ENCODE results near the gene SMARCA1.

Gene SMARCA1

GRCh38 chrX:129545408-129545807, 22.1 kb upstream of the SMARCA1 start:
- no peaks in the 10 kb centered on the region for H3K9me3 Mint-ChIP-seq
- H3K4me1 Mint-ChIP-seq (ENCODE audit: low read depth) = peaks cover 7% of the 10 kb centered on the region
- H3K4me3 Mint-ChIP-seq = no peak overlapping the region
- peaks cover 34% of the 10 kb centered on the region for H3K27me3 Mint-ChIP-seq
- peaks cover 5% of the 10 kb centered on the region for H3K36me3 Mint-ChIP-seq (ENCODE audit: low read depth)
- no peak for DNase-seq
- no peak overlapping the region for H3K27ac Mint-ChIP-seq

- DNase-seq = no peak
- peaks cover 7% of the 10 kb centered on the region for H3K4me1 Mint-ChIP-seq (ENCODE audit: low read depth)
- H3K4me3 Mint-ChIP-seq = no peak overlapping the region
- H3K27ac Mint-ChIP-seq = no peak overlapping the region
- peaks cover 36% of the 10 kb centered on the region for H3K27me3 Mint-ChIP-seq
- H3K36me3 Mint-ChIP-seq (ENCODE audit: low read depth) = peaks cover 5% of the 10 kb centered on the region
- no peaks in the 10 kb centered on the region for H3K9me3 Mint-ChIP-seq
Observed at GRCh38 chrX:129544780-129545179, 21.5 kb upstream of the SMARCA1 start.

GRCh38 chrX:129540722-129541184, 17.5 kb upstream of the SMARCA1 start:
- peaks cover 45% of the 10 kb centered on the region for H3K27me3 Mint-ChIP-seq
- H3K27ac Mint-ChIP-seq = no peak overlapping the region
- H3K9me3 Mint-ChIP-seq = no peaks in the 10 kb centered on the region
- H3K4me3 Mint-ChIP-seq = peak overlapping the region; percentile 62
- DNase-seq = peak; percentile 34
- no peaks in the 10 kb centered on the region for H3K36me3 Mint-ChIP-seq (ENCODE audit: low read depth)
- peaks cover 8% of the 10 kb centered on the region for H3K4me1 Mint-ChIP-seq (ENCODE audit: low read depth)

GRCh38 chrX:129540068-129540653, 16.9 kb upstream of the SMARCA1 start, which contains the start of gene OCRL:
Gene OCRL (plus strand): TSS chrX:129540259. CDS start chrX:129540440, 181 bp downstream.
- peak; percentile 65 for DNase-seq
- Mint-ChIP-seq H3K9me3 (no peaks in the 10 kb centered on the region), H3K27me3 (peaks cover 41% of the 10 kb centered on the region), H3K27ac (no peak within 1 kb of the TSS), H3K4me1 (ENCODE audit: low read depth) (peaks cover 5% of the 10 kb centered on the region), H3K4me3 (peak within 1 kb of the TSS; percentile 74), H3K36me3 (ENCODE audit: low read depth) (no peaks in the 10 kb centered on the region)

- Mint-ChIP-seq H3K4me1 (ENCODE audit: low read depth) (peaks cover 2% of the 10 kb centered on the region), H3K36me3 (ENCODE audit: low read depth) (no peaks in the 10 kb centered on the region), H3K27ac (no peak overlapping the region), H3K27me3 (peaks cover 25% of the 10 kb centered on the region), H3K9me3 (no peaks in the 10 kb centered on the region), H3K4me3 (no peak overlapping the region)
- DNase-seq = no peak
Observed at GRCh38 chrX:129534816-129535578, 11.7 kb upstream of the SMARCA1 start.

GRCh38 chrX:129531132-129531531, 7.8 kb upstream of the SMARCA1 start:
- Mint-ChIP-seq H3K9me3 (no peaks in the 10 kb centered on the region), H3K27me3 (peaks cover 5% of the 10 kb centered on the region), H3K4me1 (ENCODE audit: low read depth) (no peaks in the 10 kb centered on the region), H3K4me3 (no peak overlapping the region), H3K36me3 (ENCODE audit: low read depth) (no peaks in the 10 kb centered on the region), H3K27ac (no peak overlapping the region)
- DNase-seq = no peak

GRCh38 chrX:129530410-129530809, 7.1 kb upstream of the SMARCA1 start:
- no peak for DNase-seq
- no peaks in the 10 kb centered on the region for H3K4me1 Mint-ChIP-seq (ENCODE audit: low read depth)
- H3K4me3 Mint-ChIP-seq = no peak overlapping the region
- H3K36me3 Mint-ChIP-seq (ENCODE audit: low read depth) = no peaks in the 10 kb centered on the region
- H3K27me3 Mint-ChIP-seq = peaks cover 6% of the 10 kb centered on the region
- H3K27ac Mint-ChIP-seq = no peak overlapping the region
- H3K9me3 Mint-ChIP-seq = no peaks in the 10 kb centered on the region

- Mint-ChIP-seq H3K9me3 (no peaks in the 10 kb centered on the region), H3K27ac (no peak overlapping the region)
Observed at GRCh38 chrX:129529685-129530281, 6.5 kb upstream of the SMARCA1 start.

GRCh38 chrX:129525896-129526295, 2.6 kb upstream of the SMARCA1 start:
- Mint-ChIP-seq H3K27me3 (peaks cover 28% of the 10 kb centered on the region), H3K4me3 (no peak overlapping the region), H3K9me3 (no peaks in the 10 kb centered on the region), H3K36me3 (ENCODE audit: low read depth) (no peaks in the 10 kb centered on the region), H3K27ac (no peak overlapping the region), H3K4me1 (ENCODE audit: low read depth) (peaks cover 5% of the 10 kb centered on the region)
- DNase-seq = no peak

More at GRCh38 chrX:129529685-129530281, 6.5 kb upstream of the SMARCA1 start:
- H3K4me1 Mint-ChIP-seq (ENCODE audit: low read depth) = no peaks in the 10 kb centered on the region
- H3K27me3 Mint-ChIP-seq = peaks cover 12% of the 10 kb centered on the region
- H3K36me3 Mint-ChIP-seq (ENCODE audit: low read depth) = no peaks in the 10 kb centered on the region
- H3K4me3 Mint-ChIP-seq = no peak overlapping the region
- DNase-seq = no peak

- H3K27me3 Mint-ChIP-seq = peaks cover 33% of the 10 kb centered on the region
- no peaks in the 10 kb centered on the region for H3K36me3 Mint-ChIP-seq (ENCODE audit: low read depth)
- no peak overlapping the region for H3K4me3 Mint-ChIP-seq
- DNase-seq = no peak
- H3K27ac Mint-ChIP-seq = no peak overlapping the region
- no peaks in the 10 kb centered on the region for H3K9me3 Mint-ChIP-seq
- H3K4me1 Mint-ChIP-seq (ENCODE audit: low read depth) = peaks cover 5% of the 10 kb centered on the region
Observed at GRCh38 chrX:129525162-129525561, 1.9 kb upstream of the SMARCA1 start.

- no peaks in the 10 kb centered on the region for H3K9me3 Mint-ChIP-seq
- H3K36me3 Mint-ChIP-seq (ENCODE audit: low read depth) = no peaks in the 10 kb centered on the region
- no peak overlapping the region for H3K27ac Mint-ChIP-seq
- DNase-seq = no peak
- no peak overlapping the region for H3K4me3 Mint-ChIP-seq
- peaks cover 37% of the 10 kb centered on the region for H3K27me3 Mint-ChIP-seq
- H3K4me1 Mint-ChIP-seq (ENCODE audit: low read depth) = peaks cover 5% of the 10 kb centered on the region
Observed at GRCh38 chrX:129524250-129524850, 1.1 kb upstream of the SMARCA1 start.

GRCh38 chrX:129522184-129523078, 859 bp downstream of the SMARCA1 start:
- H3K27me3 Mint-ChIP-seq = peaks cover 43% of the 10 kb centered on the region
- no peak overlapping the region for H3K27ac Mint-ChIP-seq
- no peaks in the 10 kb centered on the region for H3K36me3 Mint-ChIP-seq (ENCODE audit: low read depth)
- no peak for DNase-seq
- peaks cover 5% of the 10 kb centered on the region for H3K4me1 Mint-ChIP-seq (ENCODE audit: low read depth)
- no peaks in the 10 kb centered on the region for H3K9me3 Mint-ChIP-seq
- H3K4me3 Mint-ChIP-seq = peak overlapping the region; percentile 76

- Mint-ChIP-seq H3K4me3 (no peak overlapping the region), H3K27me3 (peaks cover 49% of the 10 kb centered on the region), H3K27ac (no peak overlapping the region), H3K9me3 (no peaks in the 10 kb centered on the region), H3K36me3 (ENCODE audit: low read depth) (no peaks in the 10 kb centered on the region), H3K4me1 (ENCODE audit: low read depth) (peaks cover 5% of the 10 kb centered on the region)
- no peak for DNase-seq
Observed at GRCh38 chrX:129520151-129520550, 3.1 kb downstream of the SMARCA1 start.

GRCh38 chrX:129516402-129516801, 6.9 kb downstream of the SMARCA1 start:
- Mint-ChIP-seq H3K4me3 (no peak overlapping the region), H3K27ac (no peak overlapping the region), H3K9me3 (no peaks in the 10 kb centered on the region), H3K4me1 (ENCODE audit: low read depth) (no peaks in the 10 kb centered on the region), H3K27me3 (peaks cover 39% of the 10 kb centered on the region), H3K36me3 (ENCODE audit: low read depth) (no peaks in the 10 kb centered on the region)
- DNase-seq = no peak

Measured in activated T-cell treated with anti-CD3 and anti-CD28 coated beads, Interleukin-2, amount 50 U/mL, for 24 hours (primary cell).